EH (cell line): Measurements from ENCODE around the gene TSC1.
"Not testable (repeated sequence)": the region's sequence is repeated elsewhere in the genome, so short reads cannot be mapped to it uniquely, and the experiment has no call there.

ENCODE experiments used
- DNase-seq: peaks from one replicate; pipeline ENCODE4 v3.0.0-alpha.2; 2015; ENCODE audit warnings: low read depth

TSC1 gene

DNA sequence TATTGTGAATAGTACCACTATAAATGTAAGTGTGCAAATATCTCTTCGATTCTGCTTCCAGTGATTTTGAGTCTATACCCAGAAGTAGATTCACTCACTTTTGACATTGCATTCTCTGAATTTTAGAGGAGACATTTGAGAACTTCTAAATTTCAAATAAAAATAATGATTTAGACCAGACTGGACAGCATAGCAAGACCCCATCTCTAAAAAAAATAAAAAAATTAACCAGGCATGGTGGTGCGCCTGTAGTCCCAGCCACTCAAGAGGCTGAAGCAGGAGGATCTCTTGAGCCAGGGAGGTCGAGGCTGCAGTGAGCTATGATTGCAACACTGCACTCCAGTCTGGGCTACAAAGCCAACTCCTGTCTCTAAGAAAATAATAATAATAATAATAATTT, 32.2 kb upstream of the TSC1 start:
- no peak for DNase-seq

DNA sequence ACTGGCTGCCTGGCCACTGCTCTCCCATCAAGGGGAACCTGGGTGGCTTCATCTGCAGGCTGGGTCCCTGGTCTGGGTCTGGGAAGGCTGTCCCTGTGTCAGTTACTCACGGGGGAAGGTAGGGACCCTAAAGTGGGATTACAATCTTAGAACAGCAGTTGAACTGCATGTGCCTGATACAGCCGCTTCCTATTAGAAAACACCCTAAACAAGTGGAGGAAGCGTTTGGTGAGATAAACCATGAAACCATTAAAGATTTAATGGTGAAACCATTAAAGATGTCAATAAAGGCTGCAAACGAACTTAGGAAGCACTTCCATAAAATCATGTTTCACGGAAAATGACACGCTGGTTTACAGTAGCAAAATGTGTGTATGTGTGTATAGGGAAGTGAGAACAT, 31.5 kb upstream of the TSC1 start:
- DNase-seq: no peak

GRCh38 chr9:132973713-132974112, 29.3 kb upstream of the TSC1 start:
- peak; percentile 49 for DNase-seq

- no peak for DNase-seq
These were observed 28.8 kb upstream of the TSC1 start for GRCh38 chr9:132973166-132973565.

GRCh38 chr9:132970324-132971062, 26.1 kb upstream of the TSC1 start:
- no peak for DNase-seq

GRCh38 chr9:132969783-132970182, 25.4 kb upstream of the TSC1 start:
- no peak for DNase-seq

GRCh38 chr9:132967908-132968307, 23.5 kb upstream of the TSC1 start:
- not testable (repeated sequence) for DNase-seq

- DNase-seq: no peak
These were observed 21.1 kb upstream of the TSC1 start for GRCh38 chr9:132965478-132965877.

DNA sequence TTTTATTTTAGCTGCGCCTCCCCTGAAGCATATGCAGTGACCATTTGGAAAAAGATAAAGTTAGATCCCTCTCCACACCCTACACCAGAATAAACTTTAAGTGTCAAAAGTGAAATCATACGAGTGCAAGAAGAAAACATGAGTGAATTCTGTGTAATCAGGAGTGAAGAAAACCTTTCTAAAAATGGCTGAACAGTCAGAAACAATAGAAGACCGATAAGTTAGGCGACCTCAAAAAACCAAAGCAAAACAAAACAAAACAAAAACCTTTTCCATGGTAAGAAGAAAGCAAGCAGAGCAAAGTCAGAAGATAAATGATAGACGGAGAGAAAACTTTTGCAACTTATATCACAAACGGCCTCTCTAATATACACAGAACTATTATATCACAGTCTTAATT, 16.6 kb upstream of the TSC1 start:
- DNase-seq: no peak

GRCh38 chr9:132957805-132958204, 13.4 kb upstream of the TSC1 start:
- DNase-seq: no peak

DNA sequence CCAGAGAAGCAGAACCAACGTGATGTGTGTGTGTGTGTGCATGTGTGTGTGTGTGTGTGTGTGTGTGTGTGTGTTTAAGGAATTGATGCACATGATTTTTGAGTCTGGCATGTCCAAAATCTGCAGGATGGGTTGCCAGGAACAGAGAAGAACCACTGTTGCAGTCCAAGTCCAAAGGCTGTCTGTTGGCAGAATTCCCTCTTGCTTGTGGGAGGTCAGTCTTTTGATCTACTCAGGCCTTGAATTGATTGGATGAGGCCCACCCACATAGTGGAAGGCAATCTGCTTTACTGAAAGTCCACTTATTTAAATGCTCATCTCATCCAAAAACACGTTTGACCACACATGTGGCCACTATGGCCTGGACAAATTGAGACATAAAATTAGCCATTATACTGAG, 11.4 kb upstream of the TSC1 start:
- DNase-seq: no peak

DNA sequence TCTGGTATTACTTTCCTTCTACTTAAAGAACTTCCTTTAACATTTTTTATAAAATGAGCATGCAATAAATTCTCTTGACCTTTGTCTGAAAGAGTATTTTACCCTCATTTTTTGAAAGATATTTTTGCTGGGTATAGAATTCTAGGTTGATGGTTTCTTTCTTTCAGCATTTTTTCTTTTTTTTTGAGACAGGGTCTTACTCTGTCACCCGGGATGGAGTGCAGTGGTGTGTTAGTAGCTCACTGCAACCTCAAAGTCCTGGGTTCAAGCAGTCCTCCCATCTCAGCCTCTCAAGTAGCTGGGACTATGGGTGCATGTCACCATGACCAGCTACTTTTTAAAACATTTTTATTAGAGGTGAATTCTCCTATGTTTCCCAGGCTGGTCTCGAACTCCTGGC, 10.7 kb upstream of the TSC1 start:
- no peak for DNase-seq

DNA sequence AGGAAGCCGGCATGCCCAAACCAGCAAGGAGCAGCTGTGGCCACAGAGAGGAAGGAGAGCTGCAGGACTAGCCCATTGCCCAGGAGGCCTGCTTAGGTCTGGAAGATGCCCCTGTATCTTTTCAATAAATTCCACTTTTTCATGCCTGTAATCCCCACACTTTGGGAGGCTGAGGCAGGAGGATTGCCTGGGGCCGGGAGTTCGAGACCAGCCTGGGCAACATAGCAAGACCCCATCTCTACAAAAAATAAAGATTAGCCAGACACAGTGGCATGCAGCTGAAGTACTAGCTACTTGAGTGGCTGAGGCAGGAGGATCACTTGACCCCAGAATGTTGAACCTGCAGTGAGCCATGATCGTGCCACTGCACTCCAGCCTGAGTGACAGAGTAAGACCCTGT, 5.3 kb upstream of the TSC1 start:
- no peak for DNase-seq

GRCh38 chr9:132948482-132949050, 4.2 kb upstream of the TSC1 start:
- no peak for DNase-seq

DNA sequence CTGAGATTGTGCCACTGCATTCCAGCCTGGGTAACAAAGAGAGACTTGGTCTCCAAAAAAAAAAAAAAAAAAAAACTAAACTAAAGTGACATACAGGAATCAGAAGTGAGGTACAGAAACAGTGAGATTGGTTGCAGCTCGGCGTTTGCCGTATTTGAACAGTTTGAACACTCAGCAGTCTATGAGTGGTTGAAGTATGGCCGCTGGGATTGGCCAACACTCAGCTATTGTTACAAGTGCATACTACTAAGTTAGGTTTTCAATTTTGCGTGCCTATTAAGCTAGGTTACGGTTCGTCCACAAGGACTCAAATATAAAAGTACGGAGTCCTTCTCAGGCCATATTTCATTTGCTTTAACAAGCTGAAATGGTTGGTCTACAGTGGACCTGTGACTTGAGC, 3.3 kb upstream of the TSC1 start:
- no peak for DNase-seq

GRCh38 chr9:132946631-132947295, 2.3 kb upstream of the TSC1 start:
- DNase-seq: peak; percentile 83

DNA sequence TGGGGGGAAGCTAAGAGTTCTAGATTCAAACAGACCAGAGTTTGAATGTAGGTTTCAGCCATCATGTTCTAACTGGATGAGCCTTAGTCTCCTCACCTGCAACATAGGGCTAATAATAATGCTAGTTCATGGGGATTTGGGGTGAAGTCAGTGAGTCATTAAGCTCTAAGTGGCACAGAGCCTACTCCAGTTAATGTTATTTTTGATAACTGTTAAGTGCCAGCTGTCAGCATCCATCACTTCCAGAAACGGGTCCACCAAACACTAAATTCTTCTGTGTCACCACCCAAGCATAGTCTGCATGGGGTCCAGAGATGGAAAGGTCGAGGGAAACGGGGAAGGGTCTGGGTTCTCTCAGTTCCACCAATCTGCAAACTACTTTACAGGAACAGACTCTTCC, 1.8 kb upstream of the TSC1 start:
- DNase-seq: peak; percentile 21

DNA sequence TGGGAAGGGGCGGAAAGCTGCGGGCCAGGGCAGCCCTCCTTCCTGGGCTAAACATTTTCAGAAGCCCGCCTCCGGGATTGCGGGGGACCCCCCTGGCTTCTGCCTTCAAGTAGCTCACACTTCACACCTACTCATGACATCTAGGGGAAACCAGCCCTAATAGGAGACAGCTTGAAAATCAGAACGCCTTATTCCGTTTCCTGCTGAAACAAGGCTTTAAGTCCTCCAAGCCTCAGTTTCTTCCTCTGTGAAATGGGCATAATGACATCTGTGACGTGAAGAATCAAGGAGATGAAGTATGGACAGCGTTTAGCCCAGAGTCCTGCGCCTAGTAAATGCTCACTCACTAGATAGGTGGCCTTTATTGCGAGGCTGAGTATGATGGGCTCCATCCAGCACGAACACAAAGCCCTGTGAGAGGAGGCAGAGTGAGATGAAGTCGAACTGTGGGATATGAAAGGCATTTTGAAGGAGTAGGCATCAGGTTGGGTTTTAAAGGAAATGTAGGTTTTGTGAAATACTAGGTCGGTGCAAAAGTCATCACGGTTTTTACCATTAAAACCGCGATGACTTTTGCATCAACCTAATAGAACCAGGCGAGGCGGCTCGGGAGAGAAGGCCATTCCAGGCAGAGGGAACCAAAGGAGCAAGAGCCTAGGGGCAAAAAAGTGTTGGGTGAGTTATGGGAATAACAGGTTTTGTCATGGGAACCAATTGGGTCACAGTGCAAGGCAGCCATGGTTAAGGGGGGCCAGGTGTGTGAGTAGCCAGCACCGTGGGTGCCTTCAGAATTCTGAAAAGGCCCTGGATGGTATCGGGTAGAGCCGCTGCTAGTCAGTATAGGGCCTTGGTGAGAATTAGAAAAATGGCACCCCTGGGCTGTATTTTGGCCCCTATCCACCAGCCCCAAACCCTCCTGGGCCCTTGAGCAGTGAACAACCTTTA, 1.0 kb upstream of the TSC1 start:
- DNase-seq: no peak

DNA sequence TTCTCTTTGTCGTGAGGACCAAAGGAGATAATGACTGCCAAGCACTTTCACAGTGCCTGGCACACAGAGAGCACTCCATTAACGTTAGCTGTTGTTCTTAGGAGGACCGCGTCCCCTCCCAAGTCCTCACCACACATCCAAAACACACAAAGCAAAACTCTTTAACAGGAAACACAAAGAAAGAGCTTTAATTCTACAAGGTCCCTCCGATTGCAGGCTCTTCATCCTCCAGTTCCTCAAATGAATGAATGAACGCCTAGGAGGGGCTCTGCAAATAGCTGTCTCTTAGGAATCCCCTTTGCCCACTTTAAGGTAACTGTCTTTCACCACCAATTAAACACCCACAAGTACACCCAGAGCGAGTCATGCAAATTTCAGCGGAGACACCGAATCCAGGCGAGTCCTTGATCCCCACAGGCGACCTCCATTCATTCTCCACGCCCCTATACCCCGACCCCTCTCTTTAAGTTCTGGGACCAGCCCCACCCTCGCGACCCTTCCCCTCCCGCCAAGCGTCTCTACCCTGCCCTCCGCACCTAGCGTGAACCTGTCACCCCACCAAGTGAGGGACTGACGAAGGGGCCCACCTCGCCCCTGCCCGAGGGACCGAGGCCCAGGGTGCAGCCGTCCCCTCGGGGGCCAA, 644 bp downstream of the TSC1 start:
- peak; percentile 3 for DNase-seq

DNA sequence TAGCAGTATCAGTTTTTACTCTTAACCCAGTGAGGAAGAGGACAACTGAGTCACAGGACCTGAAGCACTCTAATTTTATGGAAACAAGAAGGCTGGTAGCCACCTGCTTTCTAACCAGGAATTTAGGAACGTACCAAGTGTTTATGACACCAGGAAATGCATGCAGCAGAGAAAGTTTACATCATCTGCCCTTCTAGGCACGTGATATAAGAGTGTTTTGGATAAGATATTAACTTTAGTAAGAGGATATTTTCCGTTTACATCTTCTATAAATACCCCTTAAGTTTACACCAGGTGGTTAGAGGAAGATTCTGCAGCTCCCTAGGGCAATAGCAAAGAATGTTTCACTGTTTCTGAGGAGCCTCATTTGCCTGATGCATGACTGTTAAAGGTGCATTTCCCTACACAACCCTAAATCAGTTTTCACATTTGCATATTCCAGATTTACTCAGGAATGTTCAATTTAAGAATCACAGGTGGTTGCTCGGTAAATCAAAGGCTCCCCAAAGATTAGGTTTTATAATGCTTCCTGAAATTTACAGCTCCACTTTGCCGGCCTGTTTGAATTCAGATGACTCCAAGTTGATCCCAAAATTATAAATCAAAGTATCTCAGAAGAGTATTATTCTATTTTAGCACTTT, 1.8 kb downstream of the TSC1 start:
- DNase-seq: peak; percentile 12

DNA sequence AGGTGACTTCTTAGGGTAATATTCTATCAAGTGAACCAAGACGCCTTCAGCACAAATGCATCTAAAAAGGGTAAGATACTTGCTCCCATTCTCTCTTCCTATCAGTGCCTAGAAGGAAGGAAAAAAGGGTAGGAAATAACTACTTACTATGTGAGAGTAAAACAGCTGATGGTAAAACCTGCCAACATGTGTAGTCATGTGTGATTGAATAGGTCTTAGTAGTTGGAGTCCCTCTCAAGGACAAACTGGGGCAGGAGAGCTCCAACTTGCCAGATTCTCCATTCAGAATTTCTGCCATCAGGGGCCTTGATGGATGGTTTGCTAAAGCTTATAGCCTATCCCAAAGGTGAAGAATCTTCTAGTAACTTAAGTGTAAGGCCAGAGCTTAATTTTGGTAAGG, 5.2 kb downstream of the TSC1 start:
- no peak for DNase-seq
